CD4-positive, alpha-beta T cell treated with Interleukin-21 for 1 hour (primary cell): ENCODE data around the gene NXPH2.
"Not testable (repeated sequence)": the region's sequence is repeated elsewhere in the genome, so short reads cannot be mapped to it uniquely, and the experiment has no call there.

Source experiments
- DNase-seq: peaks from one replicate; pipeline ENCODE4 v3.0.0-alpha.2; 2020

NXPH2 gene

GRCh38 chr2:138752197-138752956 lies 27.8 kb downstream of the NXPH2 start:
- DNase-seq: no peak

- no peak for DNase-seq
Observed at GRCh38 chr2:138744713-138745112, 35.5 kb downstream of the NXPH2 start.

- no peak for DNase-seq
Observed at GRCh38 chr2:138742441-138743057, 37.6 kb downstream of the NXPH2 start.

GRCh38 chr2:138741851-138742250 lies 38.3 kb downstream of the NXPH2 start:
- no peak for DNase-seq

GRCh38 chr2:138737009-138737554 lies 43.1 kb downstream of the NXPH2 start:
- DNase-seq: not testable (repeated sequence)

- no peak for DNase-seq
Observed at GRCh38 chr2:138732651-138733050, 47.5 kb downstream of the NXPH2 start.

GRCh38 chr2:138730497-138731030 lies 49.6 kb downstream of the NXPH2 start:
- DNase-seq: no peak

- no peak for DNase-seq
Observed at GRCh38 chr2:138727956-138728355, 52.2 kb downstream of the NXPH2 start.

GRCh38 chr2:138726681-138727080 lies 53.5 kb downstream of the NXPH2 start:
- DNase-seq: no peak

- no peak for DNase-seq
Observed at GRCh38 chr2:138724729-138725459, 55.3 kb downstream of the NXPH2 start.

GRCh38 chr2:138724327-138724726 lies 55.9 kb downstream of the NXPH2 start:
- DNase-seq: no peak

GRCh38 chr2:138723196-138723987 lies 56.8 kb downstream of the NXPH2 start:
- DNase-seq: no peak

- DNase-seq: no peak
Observed at GRCh38 chr2:138722316-138722715, 57.9 kb downstream of the NXPH2 start.

GRCh38 chr2:138720035-138720838 lies 60.0 kb downstream of the NXPH2 start:
- no peak for DNase-seq

- no peak for DNase-seq
Observed at GRCh38 chr2:138718405-138718804, 61.8 kb downstream of the NXPH2 start.

GRCh38 chr2:138716183-138716582 lies 64.0 kb downstream of the NXPH2 start:
- DNase-seq: no peak

- no peak for DNase-seq
Observed at GRCh38 chr2:138713504-138713903, 66.7 kb downstream of the NXPH2 start.

- DNase-seq: no peak
Observed at GRCh38 chr2:138713069-138713496, 67.1 kb downstream of the NXPH2 start.

- no peak for DNase-seq
Observed at GRCh38 chr2:138712212-138712979, 67.8 kb downstream of the NXPH2 start.

- no peak for DNase-seq
Observed at GRCh38 chr2:138711812-138712211, 68.4 kb downstream of the NXPH2 start.
